ENCODE results near the gene CHCHD2. TPM values are rescaled to one million over a fixed set of nuclear protein-coding genes. Genes with fewer than 3 reads are reported as not detected.

CHCHD2 gene
- total RNA-seq, 1 donor from 2014 or later = 64.1 TPM

DNA sequence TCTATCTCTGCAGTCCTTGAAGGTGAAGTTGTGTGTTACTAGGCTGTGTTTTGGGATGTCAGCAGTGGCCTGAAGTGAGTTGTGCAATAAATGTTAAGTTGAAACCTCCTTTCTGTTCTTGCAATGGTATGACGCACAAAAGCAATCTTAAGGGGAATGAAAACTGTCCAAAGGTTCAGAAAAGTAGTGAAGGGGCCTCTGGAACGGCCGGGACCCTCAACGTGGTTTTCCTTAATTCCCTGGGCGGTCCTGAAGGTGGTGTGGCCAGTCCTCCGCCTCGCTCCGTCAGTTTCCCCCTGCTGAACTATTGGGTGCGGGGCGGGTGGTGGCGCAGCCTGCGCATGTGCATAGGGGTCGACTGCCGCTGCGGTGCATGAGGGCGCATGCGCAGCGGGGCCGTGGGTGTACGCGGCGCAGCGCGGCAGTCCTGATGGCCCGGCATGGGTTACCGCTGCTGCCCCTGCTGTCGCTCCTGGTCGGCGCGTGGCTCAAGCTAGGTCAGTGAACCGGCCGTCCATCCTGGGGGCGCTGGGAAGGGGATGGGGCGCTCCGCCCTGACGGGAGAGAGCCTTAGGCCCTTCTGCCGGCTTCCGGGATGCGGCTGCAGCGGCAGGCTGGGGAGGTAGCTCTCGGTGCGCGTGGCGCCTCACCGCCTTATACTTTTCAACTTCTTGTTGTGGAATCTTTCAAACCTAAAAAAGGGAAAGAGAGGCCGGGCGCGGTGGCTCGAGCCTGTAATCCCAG, 42.2 kb downstream of the CHCHD2 start, which contains the start of gene SUMF2:
TSS of gene SUMF2 (plus strand) at position 405 of the 744 bp plus-strand sequence. CDS start at position 431, 26 bp downstream.
- TF ChIP-seq EZH2 (IDR thresholded peaks at IDR 0.05) (no peak), CTCF (IDR thresholded peaks at IDR 0.05) (peak; percentile 34)
- Histone ChIP-seq H3K9me3 (ENCODE audit: low read depth) (no peaks in the 10 kb centered on the region), H3K4me2 (peak within 1 kb of the TSS; percentile 77), H3K36me3 (peaks cover 28% of the 10 kb centered on the region), H4K20me1 (ENCODE audit: low read depth) (peaks cover 19% of the 10 kb centered on the region), H2AFZ (replicated peaks) (peak within 1 kb of the TSS; percentile 71), H3K79me2 (ENCODE audit: low read depth) (peaks cover 33% of the 10 kb centered on the region), H3K4me3 (peak within 1 kb of the TSS; percentile 78), H3K27ac (peak within 1 kb of the TSS; percentile 81), H3F3A (ENCODE audit: low read depth) (peaks cover 54% of the 10 kb centered on the region), H3K4me1 (no peaks in the 10 kb centered on the region), H3K27me3 (no peaks in the 10 kb centered on the region), H3K9ac (peak within 1 kb of the TSS; percentile 63)
- Mint-ChIP-seq H3K4me1 (peaks cover 4% of the 10 kb centered on the region), H3K27me3 (ENCODE audit: insufficient read depth, low read depth) (no peaks in the 10 kb centered on the region), H3K27ac (peak within 1 kb of the TSS; percentile 83), H3K9me3 (no peaks in the 10 kb centered on the region), H3K4me3 (peak within 1 kb of the TSS; percentile 93), H3K36me3 (peaks cover 23% of the 10 kb centered on the region)
- DNase-seq (ENCODE audit: low spot score) = peak; percentile 97

DNA sequence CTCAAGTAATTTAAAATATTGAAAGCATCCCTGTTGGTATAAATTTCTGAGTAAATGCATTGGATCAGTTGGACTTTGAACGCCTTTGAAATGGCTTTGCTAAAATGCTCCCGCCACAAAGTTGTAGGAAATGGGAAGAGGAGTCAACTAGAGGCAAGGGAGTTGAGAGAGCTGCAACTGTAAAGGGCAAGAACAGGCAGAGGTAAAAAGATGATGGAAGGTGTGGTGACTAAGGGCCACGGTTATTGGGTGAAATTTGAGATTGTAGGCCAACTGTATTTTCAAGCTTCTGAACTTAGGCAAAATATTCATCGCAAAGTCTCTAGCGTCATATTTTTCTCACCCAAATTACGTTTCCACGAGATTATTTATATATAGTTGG, 42.8 kb downstream of the CHCHD2 start:
- H3K4me3 Mint-ChIP-seq = peak overlapping the region; percentile 93
- Histone ChIP-seq H3K36me3 (peaks cover 32% of the 10 kb centered on the region), H3K27me3 (no peaks in the 10 kb centered on the region), H3K4me3 (peak overlapping the region; percentile 78), H3K9me3 (ENCODE audit: low read depth) (no peaks in the 10 kb centered on the region), H3F3A (ENCODE audit: low read depth) (peaks cover 57% of the 10 kb centered on the region), H3K9ac (no peak overlapping the region), H3K79me2 (ENCODE audit: low read depth) (peaks cover 39% of the 10 kb centered on the region), H2AFZ (replicated peaks) (no peak overlapping the region), H4K20me1 (ENCODE audit: low read depth) (peaks cover 19% of the 10 kb centered on the region), H3K4me2 (peak overlapping the region; percentile 77), H3K4me1 (no peaks in the 10 kb centered on the region), H3K27ac (peak overlapping the region; percentile 7)
- DNase-seq (ENCODE audit: low spot score) = no peak
- TF ChIP-seq EZH2 (IDR thresholded peaks at IDR 0.05) = no peak
- TF ChIP-seq EZH2phosphoT487 (IDR thresholded peaks at IDR 0.05) = no peak
- TF ChIP-seq CTCF (IDR thresholded peaks at IDR 0.05) = no peak
- no peak overlapping the region for H3K27ac Mint-ChIP-seq
- no peaks in the 10 kb centered on the region for H3K9me3 Mint-ChIP-seq
- no peaks in the 10 kb centered on the region for H3K27me3 Mint-ChIP-seq (ENCODE audit: insufficient read depth, low read depth)
- H3K36me3 Mint-ChIP-seq = peaks cover 21% of the 10 kb centered on the region
- peaks cover 4% of the 10 kb centered on the region for H3K4me1 Mint-ChIP-seq

DNA sequence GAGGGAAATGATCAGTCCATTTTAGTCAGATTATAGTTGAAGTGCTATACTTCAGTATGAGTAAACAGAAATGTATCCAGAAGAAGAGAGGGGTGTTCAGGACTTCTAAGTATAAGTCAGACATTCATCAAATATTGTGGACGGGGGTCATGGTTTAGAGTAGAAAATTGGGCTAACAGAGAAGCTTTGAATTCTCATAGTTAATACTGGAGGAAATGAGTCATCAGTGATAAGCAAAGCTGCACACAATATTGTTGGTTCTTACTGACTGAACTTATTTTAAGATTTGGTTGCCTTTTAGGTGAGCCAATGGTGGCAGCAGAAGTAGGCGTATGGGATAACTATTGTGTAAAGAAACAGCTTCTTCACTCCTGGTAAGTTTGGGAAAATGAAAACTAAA, 43.9 kb downstream of the CHCHD2 start:
- H3F3A ChIP-seq (ENCODE audit: low read depth) = peaks cover 65% of the 10 kb centered on the region
- no peak overlapping the region for H3K4me3 ChIP-seq
- H3K9me3 Mint-ChIP-seq = no peaks in the 10 kb centered on the region
- H3K27me3 Mint-ChIP-seq (ENCODE audit: insufficient read depth, low read depth) = no peaks in the 10 kb centered on the region
- H3K4me1 Mint-ChIP-seq = peaks cover 4% of the 10 kb centered on the region
- DNase-seq (ENCODE audit: low spot score) = no peak
- no peaks in the 10 kb centered on the region for H3K9me3 ChIP-seq (ENCODE audit: low read depth)
- TF ChIP-seq EZH2phosphoT487 (IDR thresholded peaks at IDR 0.05) (no peak), EZH2 (IDR thresholded peaks at IDR 0.05) (no peak), CTCF (IDR thresholded peaks at IDR 0.05) (no peak)
- H3K4me1 ChIP-seq = no peaks in the 10 kb centered on the region
- no peak overlapping the region for H3K27ac Mint-ChIP-seq
- H3K27ac ChIP-seq = no peak overlapping the region
- H2AFZ ChIP-seq (replicated peaks) = no peak overlapping the region
- H3K79me2 ChIP-seq (ENCODE audit: low read depth) = peaks cover 48% of the 10 kb centered on the region
- no peak overlapping the region for H3K4me3 Mint-ChIP-seq
- H3K9ac ChIP-seq = no peak overlapping the region
- H4K20me1 ChIP-seq (ENCODE audit: low read depth) = peaks cover 19% of the 10 kb centered on the region
- H3K4me2 ChIP-seq = no peak overlapping the region
- H3K36me3 Mint-ChIP-seq = peaks cover 25% of the 10 kb centered on the region
- no peaks in the 10 kb centered on the region for H3K27me3 ChIP-seq
- peaks cover 40% of the 10 kb centered on the region for H3K36me3 ChIP-seq

All from neural progenitor cell (in vitro differentiated cells).